Measurements from ENCODE around the gene FBXL13. TPM values are rescaled to one million over a fixed set of nuclear protein-coding genes. Genes with fewer than 3 reads are reported as not detected.

Gene FBXL13
- polyA plus RNA-seq, 1 of the 3 experiments (the other 2 are of a cell fraction), result 1.1 TPM

GRCh38 chr7:103068414-103069403 is 5.9 kb downstream of the FBXL13 start:
- H2AFZ ChIP-seq (ENCODE audit: low read depth), result no peak overlapping the region
- H3K79me2 ChIP-seq (ENCODE audit: insufficient read depth), result peaks cover 7% of the 10 kb centered on the region; the same call in 1 of the 2 replicates
- POLR2A ChIA-PET, result no interaction called here
- H3K4me1 ChIP-seq (ENCODE audit: control insufficient read depth in 1 of 2, insufficient read depth in 2 of 2, low read depth in 1 of 2, low read length in 1 of 2), result peaks cover 0 to 4% of the 10 kb centered on the region in 2 experiments; a peak in 1 of 4 replicates
- no peaks in the 10 kb centered on the region for H3K27me3 ChIP-seq (ENCODE audit: insufficient read depth)
- no peaks in the 10 kb centered on the region for H4K20me1 ChIP-seq (ENCODE audit: insufficient read depth)
- H3K27ac ChIP-seq (ENCODE audit: low read depth in 2 of 2, low read length in 1 of 2), result no peak overlapping the region
- TF ChIP-seq GATA2 (CRISPR knock-in tag; IDR thresholded peaks at IDR 0.05) (no peak), USF2 (IDR thresholded peaks at IDR 0.05; ENCODE audit: borderline replicate concordance, low read depth, low read length) (no peak), MEF2A (IDR thresholded peaks at IDR 0.05; ENCODE audit: borderline replicate concordance, low read depth) (no peak), ELF1 (IDR thresholded peaks at IDR 0.05) (no peak)
- WGBS (ENCODE audit: low lambda C conversion rate), result 85% methylated on average over 20 of the region's 23 CpGs
- H3K9ac ChIP-seq, result no peak overlapping the region
- CTCF ChIA-PET, result interaction anchor here (0.9 kb wide), 1 partner anchor 12 kb away, joined by 3 read pairs; no protein-coding TSS in a partner anchor
- H3K4me3 ChIP-seq (ENCODE audit: low read depth in 2 of 2, low read length in 1 of 2), result no peak overlapping the region
- no peaks in the 10 kb centered on the region for H3K36me3 ChIP-seq (replicated peaks in 1 of 2; ENCODE audit: control insufficient read depth in 1 of 2, insufficient read depth in 2 of 2, low read length in 1 of 2)
- DNase-seq, result no peak
- no peak overlapping the region for H3K4me2 ChIP-seq
- no peaks in the 10 kb centered on the region for H3K9me2 ChIP-seq
- H3F3A ChIP-seq (replicated peaks; ENCODE audit: insufficient read depth), result peaks cover under 1% of the 10 kb centered on the region
- H3K9me3 ChIP-seq, result no peaks in the 10 kb centered on the region

GRCh38 chr7:103065667-103066066 is 8.9 kb downstream of the FBXL13 start:
- H3K27ac ChIP-seq (ENCODE audit: low read depth in 2 of 2, low read length in 1 of 2), result no peak overlapping the region
- no peaks in the 10 kb centered on the region for H3K36me3 ChIP-seq (replicated peaks in 1 of 2; ENCODE audit: control insufficient read depth in 1 of 2, insufficient read depth in 2 of 2, low read length in 1 of 2)
- H3K4me1 ChIP-seq (ENCODE audit: control insufficient read depth in 1 of 2, insufficient read depth in 2 of 2, low read depth in 1 of 2, low read length in 1 of 2), result no peaks in the 10 kb centered on the region; a peak in 1 of 4 replicates
- peaks cover 8% of the 10 kb centered on the region for H3F3A ChIP-seq (replicated peaks; ENCODE audit: insufficient read depth)
- CTCF ChIA-PET, result interaction anchor here (0.9 to 1.1 kb wide), 3 partner anchors 9 to 25 kb away, joined by 3 to 10 read pairs (median 3); partner anchors contain the start of genes ARMC10 and FBXL13
- H3K9me3 ChIP-seq, result no peaks in the 10 kb centered on the region
- H4K20me1 ChIP-seq (ENCODE audit: insufficient read depth), result no peaks in the 10 kb centered on the region
- H3K27me3 ChIP-seq (ENCODE audit: insufficient read depth), result no peaks in the 10 kb centered on the region
- no peak overlapping the region for H2AFZ ChIP-seq (ENCODE audit: low read depth)
- TF ChIP-seq POLR2AphosphoS5 (IDR thresholded peaks at IDR 0.05; ENCODE audit: low read depth, low read length) (no peak), EZH2phosphoT487 (IDR thresholded peaks at IDR 0.05; ENCODE audit: borderline replicate concordance, low read depth) (no peak), CTCF (IDR thresholded peaks at IDR 0.05) (peak; percentile 60), GATA2 (CRISPR knock-in tag; IDR thresholded peaks at IDR 0.05) (no peak), RAD21 (IDR thresholded peaks at IDR 0.05; ENCODE audit: low read length) (peak; percentile 70), RCOR1 (IDR thresholded peaks at IDR 0.05; ENCODE audit: low read length) (no peak), YY1 (IDR thresholded peaks at IDR 0.05; ENCODE audit: low read depth) (no peak), PBX3 (IDR thresholded peaks at IDR 0.05) (no peak), EP300 (IDR thresholded peaks at IDR 0.05; ENCODE audit: borderline replicate concordance in 1 of 2, low read depth in 1 of 2, low read length in 1 of 2) (no peak), GABPA (IDR thresholded peaks at IDR 0.05; ENCODE audit: low read depth) (no peak), RFX5 (IDR thresholded peaks at IDR 0.05; ENCODE audit: low read length) (no peak), ZBTB33 (IDR thresholded peaks at IDR 0.05; ENCODE audit: borderline replicate concordance, low read depth) (no peak), NFIC (IDR thresholded peaks at IDR 0.05; ENCODE audit: borderline replicate concordance) (no peak), FOXJ3 (CRISPR knock-in tag; IDR thresholded peaks at IDR 0.05) (no peak), MXI1 (IDR thresholded peaks at IDR 0.05; ENCODE audit: low read depth, low read length) (no peak), RXRA (IDR thresholded peaks at IDR 0.05; ENCODE audit: borderline replicate concordance, low read depth) (no peak), SMC3 (IDR thresholded peaks at IDR 0.05; ENCODE audit: low read depth, low read length) (peak; percentile 72)
- H3K4me3 ChIP-seq (ENCODE audit: low read depth in 2 of 2, low read length in 1 of 2), result no peak overlapping the region
- no peaks in the 10 kb centered on the region for H3K79me2 ChIP-seq (ENCODE audit: insufficient read depth)
- no peak overlapping the region for H3K4me2 ChIP-seq
- peak; percentile 65 for DNase-seq
- no peak overlapping the region for H3K9ac ChIP-seq
- POLR2A ChIA-PET, result no interaction called here
- H3K9me2 ChIP-seq, result no peaks in the 10 kb centered on the region
- WGBS (ENCODE audit: low lambda C conversion rate), result 29% methylated on average over 1 of the region's 1 CpG
